Suprapubic skin (tissue), 4 donors: ENCODE data around the gene NDUFS1. TPM values are rescaled to one million over a fixed set of nuclear protein-coding genes. Genes with fewer than 3 reads are reported as not detected.

Source experiments
- DNase-seq, 2 donors: peaks; one replicate each; pipeline ENCODE4 v3.0.0-alpha.2; 2019; ENCODE audit warnings: low spot score in 2 of 2
- H3K27ac ChIP-seq: fragments of 200-600 bp; sonication (generic); one replicate; pipeline ENCODE4 v1.5.1; 2019
- H3K27me3 ChIP-seq: fragments of 200-600 bp; sonication (generic); one replicate; pipeline ENCODE4 v1.5.1; 2019
- H3K36me3 ChIP-seq: fragments of 200-600 bp; sonication (generic); one replicate; pipeline ENCODE4 v1.5.1; 2019
- H3K4me1 ChIP-seq: fragments of 200-600 bp; sonication (generic); one replicate; pipeline ENCODE4 v1.5.1; 2019
- H3K4me3 ChIP-seq: fragments of 200-600 bp; sonication (generic); one replicate; pipeline ENCODE4 v1.5.1; 2019; ENCODE audit warnings: mild to moderate bottlenecking
- H3K9me3 ChIP-seq: fragments of 200-600 bp; sonication (generic); one replicate; pipeline ENCODE4 v1.5.1; 2019
- CTCF ChIP-seq, 2 donors: fragments of 200-600 bp in 1 of 2; fragments of 450-650 bp in 1 of 2; sonication (generic) in 1 of 2; IDR thresholded peaks; one replicate each; pipeline ENCODE4 v1.5.1; 2016 to 2019; ENCODE audit warnings: antibody characterized with exemption in 2 of 2, mild to moderate bottlenecking in 1 of 2, moderate library complexity in 1 of 2
- EP300 ChIP-seq: sonication (generic); formaldehyde crosslinking; IDR thresholded peaks from one replicate; pipeline ENCODE4 v1.6.1; 2017; ENCODE audit warnings: antibody characterized with exemption
- POLR2A ChIP-seq, 2 donors: fragments of 450-650 bp; IDR thresholded peaks; one replicate each; pipeline ENCODE4 v1.6.1; 2017; ENCODE audit warnings: antibody characterized with exemption in 2 of 2, mild to moderate bottlenecking in 2 of 2, moderate library complexity in 2 of 2
- POLR2AphosphoS5 ChIP-seq, 3 donors: sonication (generic); formaldehyde crosslinking; IDR thresholded peaks; one replicate each; pipeline ENCODE4 v1.6.1; 2017; ENCODE audit warnings: antibody characterized with exemption in 3 of 3
- WGBS: methylation state at CpG from one replicate; pipeline ENCODE4 v1.1.5; 2018; 5-methylcytosine and 5-hydroxymethylcytosine counted together
- total RNA-seq, 4 donors: library from RNA; depleted of rRNA; stranded (reverse); fragments of >200 nt; gene quantifications; one replicate each; pipeline ENCODE4 v1.1.0, GENCODE V29; 2016

The NDUFS1 gene
- total RNA-seq, 4 donors from 2014 or later, result 65.7 to 74.2 (median 69.9) TPM

GRCh38 chr2:206202446-206202845 is 43.2 kb upstream of the NDUFS1 start:
- no peak overlapping the region for H3K27ac ChIP-seq
- H3K27me3 ChIP-seq, result no peaks in the 10 kb centered on the region
- WGBS, result 90% methylated on average over 16 of the region's 16 CpGs
- no peak overlapping the region for H3K4me3 ChIP-seq
- TF ChIP-seq CTCF (IDR thresholded peaks at IDR 0.05) (no peak), POLR2A (IDR thresholded peaks at IDR 0.05) (no peak), POLR2AphosphoS5 (IDR thresholded peaks at IDR 0.05) (no peak), EP300 (no peak)
- H3K9me3 ChIP-seq, result no peaks in the 10 kb centered on the region
- H3K36me3 ChIP-seq, result no peaks in the 10 kb centered on the region
- peaks cover 29% of the 10 kb centered on the region for H3K4me1 ChIP-seq
- no peak for DNase-seq

DNA sequence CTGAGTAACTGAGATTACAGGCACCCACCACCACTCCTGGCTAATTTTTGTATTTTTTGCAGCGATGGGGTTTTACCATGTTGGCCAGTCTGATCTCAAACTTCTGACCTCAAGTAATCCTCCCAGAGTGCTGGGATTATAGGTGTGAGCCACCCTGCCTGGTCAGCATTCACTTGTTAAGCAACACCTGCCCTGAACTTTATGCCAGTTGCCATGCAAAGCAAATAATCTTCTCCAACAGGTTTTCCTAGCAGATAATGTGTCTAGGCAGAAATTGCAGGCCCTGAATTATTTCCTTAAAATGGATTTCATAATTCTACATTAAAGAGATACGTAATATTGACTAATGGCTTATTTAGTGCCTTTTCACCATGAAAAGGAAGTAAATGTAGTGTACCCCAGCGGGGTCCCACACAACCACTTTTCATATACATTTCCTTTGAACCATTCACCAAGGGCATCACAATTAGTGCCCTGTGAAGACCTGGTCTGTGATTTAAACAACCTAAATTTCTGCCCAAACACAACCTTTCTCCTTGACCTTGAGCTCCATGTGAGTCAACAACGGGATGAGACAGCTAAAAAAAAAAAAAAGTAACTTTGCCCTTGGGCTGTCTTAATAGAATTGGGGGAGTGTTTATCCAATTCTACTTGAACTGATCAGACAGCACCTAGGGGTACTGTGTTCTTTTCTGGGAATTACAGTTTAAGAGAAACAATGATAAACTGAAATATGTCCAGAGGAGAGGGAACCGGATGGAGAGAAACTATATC is 42.0 kb upstream of the NDUFS1 start:
- H3K4me1 ChIP-seq, result peaks cover 29% of the 10 kb centered on the region
- WGBS, result 67% methylated on average over 5 of the region's 5 CpGs
- no peak for TF ChIP-seq POLR2AphosphoS5 (IDR thresholded peaks at IDR 0.05)
- no peak for TF ChIP-seq EP300
- no peak for TF ChIP-seq CTCF (IDR thresholded peaks at IDR 0.05)
- no peak for TF ChIP-seq POLR2A (IDR thresholded peaks at IDR 0.05)

DNA sequence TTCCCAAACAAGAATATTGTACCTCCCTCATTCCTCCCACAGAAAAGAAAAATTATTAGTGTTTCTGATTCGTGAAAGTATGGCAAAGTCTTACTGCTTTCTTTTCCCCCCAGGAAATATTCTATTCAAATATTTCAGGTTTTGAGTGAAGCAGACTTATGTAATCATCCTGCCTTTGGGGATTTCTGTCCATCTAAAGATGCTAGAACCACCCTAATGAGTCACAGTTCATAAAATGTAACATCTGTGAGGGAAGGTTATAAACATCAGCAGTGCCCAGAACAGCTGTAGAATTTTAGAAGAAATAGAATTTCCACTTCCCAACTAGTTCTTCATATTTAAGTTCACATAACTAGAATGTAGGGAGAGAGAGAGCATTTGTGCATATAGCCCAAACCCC is 39.4 kb upstream of the NDUFS1 start:
- Histone ChIP-seq H3K4me3 (no peak overlapping the region), H3K27ac (peak overlapping the region; percentile 66), H3K36me3 (no peaks in the 10 kb centered on the region), H3K4me1 (peaks cover 34% of the 10 kb centered on the region), H3K27me3 (no peaks in the 10 kb centered on the region), H3K9me3 (no peaks in the 10 kb centered on the region)
- WGBS, result 11% methylated on average over 1 of the region's 1 CpG
- TF ChIP-seq POLR2A (IDR thresholded peaks at IDR 0.05), result no peak
- no peak for TF ChIP-seq CTCF (IDR thresholded peaks at IDR 0.05)
- no peak for TF ChIP-seq EP300
- TF ChIP-seq POLR2AphosphoS5 (IDR thresholded peaks at IDR 0.05), result no peak
- no peak for DNase-seq

More for the DNA sequence above, 42.0 kb upstream of the NDUFS1 start:
- Histone ChIP-seq H3K36me3 (no peaks in the 10 kb centered on the region), H3K9me3 (no peaks in the 10 kb centered on the region), H3K27ac (peak overlapping the region; percentile 3), H3K27me3 (no peaks in the 10 kb centered on the region), H3K4me3 (no peak overlapping the region)
- no peak for DNase-seq

GRCh38 chr2:206193671-206194357 is 34.6 kb upstream of the NDUFS1 start:
- Histone ChIP-seq H3K9me3 (no peaks in the 10 kb centered on the region), H3K36me3 (no peaks in the 10 kb centered on the region), H3K4me3 (no peak overlapping the region), H3K27ac (no peak overlapping the region), H3K27me3 (no peaks in the 10 kb centered on the region), H3K4me1 (peaks cover 15% of the 10 kb centered on the region)
- DNase-seq, result no peak
- 45% methylated on average over 2 of the region's 2 CpGs for WGBS
- TF ChIP-seq CTCF (IDR thresholded peaks at IDR 0.05) (no peak), EP300 (no peak), POLR2A (IDR thresholded peaks at IDR 0.05) (no peak), POLR2AphosphoS5 (IDR thresholded peaks at IDR 0.05) (no peak)

GRCh38 chr2:206192157-206192556 is 32.9 kb upstream of the NDUFS1 start:
- Histone ChIP-seq H3K4me3 (no peak overlapping the region), H3K9me3 (no peaks in the 10 kb centered on the region), H3K27me3 (no peaks in the 10 kb centered on the region), H3K4me1 (peaks cover 9% of the 10 kb centered on the region), H3K36me3 (no peaks in the 10 kb centered on the region), H3K27ac (no peak overlapping the region)
- TF ChIP-seq POLR2AphosphoS5 (IDR thresholded peaks at IDR 0.05), result no peak
- TF ChIP-seq POLR2A (IDR thresholded peaks at IDR 0.05), result no peak
- TF ChIP-seq CTCF (IDR thresholded peaks at IDR 0.05), result no peak
- no peak for TF ChIP-seq EP300
- WGBS, result 93% methylated on average over 3 of the region's 3 CpGs
- no peak for DNase-seq
